ENCODE measurements around the gene RBKS. TPM values are rescaled to one million over a fixed set of nuclear protein-coding genes. Genes with fewer than 3 reads are reported as not detected.
"Not testable (repeated sequence)": the region's sequence is repeated elsewhere in the genome, so short reads cannot be mapped to it uniquely, and the experiment has no call there.

Gene RBKS
- total and polyA plus RNA-seq, 3 experiments from 2014 or later = 2.1 to 4.7 (median 2.9) TPM

GRCh38 chr2:27881815-27882583, 8.2 kb downstream of the RBKS start:
- H3K27me3 Mint-ChIP-seq; H3K27ac ChIP-seq (ENCODE audit: low read depth, low read length); H3K9me3 ChIP-seq (ENCODE audit: low read length); H3K27me3 ChIP-seq (ENCODE audit: insufficient read depth, low read length, poor library complexity, severe bottlenecking); H3K4me1 ChIP-seq (ENCODE audit: insufficient read depth, low read length); POLR2A ChIA-PET; DNase-seq; H3K36me3 ChIP-seq (ENCODE audit: insufficient read depth, low read length); H3K9me3 Mint-ChIP-seq; H3K4me3 ChIP-seq (ENCODE audit: low read length); H3K4me1 Mint-ChIP-seq: not testable (repeated sequence)
- Mint-ChIP-seq H3K36me3 (peaks cover 0 to 23% (median 0%) of the 10 kb centered on the region in 3 donors), H3K27ac (peak overlapping the region in 1 of 8 donors; percentile 47), H3K4me3 (peak overlapping the region in 1 of 7 donors; percentile 36)
- CTCF ChIA-PET = interaction anchor here (1.3 kb wide), 1 partner anchor 178 kb away, joined by 3 read pairs; no protein-coding TSS in a partner anchor

GRCh38 chr2:27878825-27879224, 11.4 kb downstream of the RBKS start:
- Mint-ChIP-seq H3K4me3 (no peak overlapping the region), H3K36me3 (peaks cover 4 to 31% (median 4%) of the 10 kb centered on the region in 3 donors), H3K27me3 (peaks cover 0 to 2% of the 10 kb centered on the region in 2 donors), H3K4me1 (no peaks in the 10 kb centered on the region), H3K9me3 (peaks cover 4 to 11% (median 5%) of the 10 kb centered on the region in 5 donors), H3K27ac (peak overlapping the region in 1 of 8 donors; percentile 27)
- no peaks in the 10 kb centered on the region for H3K36me3 ChIP-seq (ENCODE audit: insufficient read depth, low read length)
- ChIA-PET POLR2A (no interaction called here), CTCF (no interaction called here)
- H3K27ac ChIP-seq (ENCODE audit: low read depth, low read length) = no peak overlapping the region
- H3K4me3 ChIP-seq (ENCODE audit: low read length) = no peak overlapping the region
- no peaks in the 10 kb centered on the region for H3K27me3 ChIP-seq (ENCODE audit: insufficient read depth, low read length, poor library complexity, severe bottlenecking)
- DNase-seq = no peak
- no peaks in the 10 kb centered on the region for H3K4me1 ChIP-seq (ENCODE audit: insufficient read depth, low read length)
- no peaks in the 10 kb centered on the region for H3K9me3 ChIP-seq (ENCODE audit: low read length)

- ChIA-PET POLR2A (no interaction called here), CTCF (no interaction called here)
- peaks cover 2 to 7% (median 5%) of the 10 kb centered on the region in 5 donors for H3K9me3 Mint-ChIP-seq
- Histone ChIP-seq H3K4me1 (ENCODE audit: insufficient read depth, low read length) (no peaks in the 10 kb centered on the region), H3K4me3 (ENCODE audit: low read length) (no peak overlapping the region), H3K9me3 (ENCODE audit: low read length) (no peaks in the 10 kb centered on the region), H3K27me3 (ENCODE audit: insufficient read depth, low read length, poor library complexity, severe bottlenecking) (no peaks in the 10 kb centered on the region), H3K36me3 (ENCODE audit: insufficient read depth, low read length) (no peaks in the 10 kb centered on the region), H3K27ac (ENCODE audit: low read depth, low read length) (no peak overlapping the region)
- H3K27ac Mint-ChIP-seq = peak overlapping the region in 1 of 8 donors; percentile 18
- peaks cover 0 to 3% of the 10 kb centered on the region in 2 donors for H3K27me3 Mint-ChIP-seq
- no peak overlapping the region for H3K4me3 Mint-ChIP-seq
- H3K36me3 Mint-ChIP-seq = peaks cover 4 to 18% (median 7%) of the 10 kb centered on the region in 3 donors
- DNase-seq = no peak
- H3K4me1 Mint-ChIP-seq = no peaks in the 10 kb centered on the region
Observed at GRCh38 chr2:27875089-27875881, 14.9 kb downstream of the RBKS start.

GRCh38 chr2:27873091-27873490, 17.1 kb downstream of the RBKS start:
- Mint-ChIP-seq H3K4me3 (no peak overlapping the region), H3K27me3 (peaks cover 0 to 3% of the 10 kb centered on the region in 2 donors), H3K4me1 (no peaks in the 10 kb centered on the region), H3K9me3 (peaks cover 2 to 7% (median 5%) of the 10 kb centered on the region in 5 donors), H3K27ac (no peak overlapping the region), H3K36me3 (peaks cover 7 to 14% (median 8%) of the 10 kb centered on the region in 3 donors)
- H3K4me1 ChIP-seq (ENCODE audit: insufficient read depth, low read length) = no peaks in the 10 kb centered on the region
- ChIA-PET CTCF (no interaction called here), POLR2A (no interaction called here)
- no peaks in the 10 kb centered on the region for H3K27me3 ChIP-seq (ENCODE audit: insufficient read depth, low read length, poor library complexity, severe bottlenecking)
- H3K27ac ChIP-seq (ENCODE audit: low read depth, low read length) = no peak overlapping the region
- H3K4me3 ChIP-seq (ENCODE audit: low read length) = no peak overlapping the region
- H3K9me3 ChIP-seq (ENCODE audit: low read length) = no peaks in the 10 kb centered on the region
- no peaks in the 10 kb centered on the region for H3K36me3 ChIP-seq (ENCODE audit: insufficient read depth, low read length)
- DNase-seq = no peak

- no peak for DNase-seq
- Histone ChIP-seq H3K4me1 (ENCODE audit: insufficient read depth, low read length) (no peaks in the 10 kb centered on the region), H3K9me3 (ENCODE audit: low read length) (no peaks in the 10 kb centered on the region), H3K36me3 (ENCODE audit: insufficient read depth, low read length) (no peaks in the 10 kb centered on the region), H3K27ac (ENCODE audit: low read depth, low read length) (no peak overlapping the region), H3K27me3 (ENCODE audit: insufficient read depth, low read length, poor library complexity, severe bottlenecking) (no peaks in the 10 kb centered on the region), H3K4me3 (ENCODE audit: low read length) (no peak overlapping the region)
- no peaks in the 10 kb centered on the region for H3K4me1 Mint-ChIP-seq
- no peak overlapping the region for H3K4me3 Mint-ChIP-seq
- H3K27me3 Mint-ChIP-seq = peaks cover 0 to 3% of the 10 kb centered on the region in 2 donors
- peaks cover 7 to 14% (median 8%) of the 10 kb centered on the region in 3 donors for H3K36me3 Mint-ChIP-seq
- CTCF ChIA-PET = no interaction called here
- POLR2A ChIA-PET = no interaction called here
- H3K9me3 Mint-ChIP-seq = peaks cover 2 to 7% (median 3%) of the 10 kb centered on the region in 5 donors
- no peak overlapping the region for H3K27ac Mint-ChIP-seq
Observed at GRCh38 chr2:27871802-27872201, 18.4 kb downstream of the RBKS start.

- H3K27ac Mint-ChIP-seq = no peak overlapping the region
- H3K36me3 Mint-ChIP-seq = peaks cover 2 to 11% (median 7%) of the 10 kb centered on the region in 3 donors
- ChIA-PET POLR2A (interaction anchor here (0.6 kb wide), 1 partner anchor 119 kb away, joined by 10 read pairs; no protein-coding TSS in a partner anchor), CTCF (no interaction called here)
- Histone ChIP-seq H3K36me3 (ENCODE audit: insufficient read depth, low read length) (no peaks in the 10 kb centered on the region), H3K4me1 (ENCODE audit: insufficient read depth, low read length) (no peaks in the 10 kb centered on the region), H3K27me3 (ENCODE audit: insufficient read depth, low read length, poor library complexity, severe bottlenecking) (no peaks in the 10 kb centered on the region), H3K27ac (ENCODE audit: low read depth, low read length) (no peak overlapping the region), H3K4me3 (ENCODE audit: low read length) (no peak overlapping the region), H3K9me3 (ENCODE audit: low read length) (no peaks in the 10 kb centered on the region)
- DNase-seq = no peak
- H3K4me1 Mint-ChIP-seq = no peaks in the 10 kb centered on the region
- peaks cover 0 to 3% of the 10 kb centered on the region in 2 donors for H3K27me3 Mint-ChIP-seq
- no peak overlapping the region for H3K4me3 Mint-ChIP-seq
- H3K9me3 Mint-ChIP-seq = peaks cover 0 to 2% (median under 1%) of the 10 kb centered on the region in 5 donors
Observed at GRCh38 chr2:27870724-27871123, 19.5 kb downstream of the RBKS start.

- no peaks in the 10 kb centered on the region for H3K9me3 ChIP-seq (ENCODE audit: low read length)
- H3K27ac Mint-ChIP-seq = no peak overlapping the region
- CTCF ChIA-PET = no interaction called here
Observed at GRCh38 chr2:27869763-27870162, 20.4 kb downstream of the RBKS start.

GRCh38 chr2:27866237-27866636, 23.9 kb downstream of the RBKS start:
- Histone ChIP-seq H3K36me3 (ENCODE audit: insufficient read depth, low read length) (no peaks in the 10 kb centered on the region), H3K9me3 (ENCODE audit: low read length) (no peaks in the 10 kb centered on the region), H3K27me3 (ENCODE audit: insufficient read depth, low read length, poor library complexity, severe bottlenecking) (no peaks in the 10 kb centered on the region), H3K27ac (ENCODE audit: low read depth, low read length) (no peak overlapping the region), H3K4me1 (ENCODE audit: insufficient read depth, low read length) (no peaks in the 10 kb centered on the region), H3K4me3 (ENCODE audit: low read length) (no peak overlapping the region)
- ChIA-PET POLR2A (no interaction called here), CTCF (no interaction called here)
- H3K4me1 Mint-ChIP-seq = no peaks in the 10 kb centered on the region
- no peak for DNase-seq
- no peaks in the 10 kb centered on the region for H3K27me3 Mint-ChIP-seq
- H3K9me3 Mint-ChIP-seq = no peaks in the 10 kb centered on the region
- H3K27ac Mint-ChIP-seq = peak overlapping the region in 1 of 8 donors; percentile 51
- H3K36me3 Mint-ChIP-seq = peaks cover 0 to 10% (median 4%) of the 10 kb centered on the region in 3 donors
- H3K4me3 Mint-ChIP-seq = no peak overlapping the region

More at GRCh38 chr2:27869763-27870162, 20.4 kb downstream of the RBKS start:
- no peaks in the 10 kb centered on the region for H3K4me1 ChIP-seq (ENCODE audit: insufficient read depth, low read length)
- POLR2A ChIA-PET = no interaction called here
- no peak overlapping the region for H3K4me3 ChIP-seq (ENCODE audit: low read length)
- Mint-ChIP-seq H3K36me3 (peaks cover 0 to 10% (median 6%) of the 10 kb centered on the region in 3 donors), H3K4me1 (no peaks in the 10 kb centered on the region), H3K4me3 (no peak overlapping the region), H3K27me3 (peaks cover 0 to 3% of the 10 kb centered on the region in 2 donors), H3K9me3 (no peaks in the 10 kb centered on the region)
- H3K27me3 ChIP-seq (ENCODE audit: insufficient read depth, low read length, poor library complexity, severe bottlenecking) = no peaks in the 10 kb centered on the region
- no peaks in the 10 kb centered on the region for H3K36me3 ChIP-seq (ENCODE audit: insufficient read depth, low read length)
- DNase-seq = no peak
- H3K27ac ChIP-seq (ENCODE audit: low read depth, low read length) = no peak overlapping the region

Measured in CD8-positive, alpha-beta memory T cell (primary cell).